ENCODE data around the gene DNMT3A. TPM values are rescaled to one million over a fixed set of nuclear protein-coding genes. Genes with fewer than 3 reads are reported as not detected.
"Not testable (repeated sequence)": the region's sequence is repeated elsewhere in the genome, so short reads cannot be mapped to it uniquely, and the experiment has no call there.

The DNMT3A gene
- total RNA-seq, 1 experiment from 2014 or later: 4.3 TPM

DNA sequence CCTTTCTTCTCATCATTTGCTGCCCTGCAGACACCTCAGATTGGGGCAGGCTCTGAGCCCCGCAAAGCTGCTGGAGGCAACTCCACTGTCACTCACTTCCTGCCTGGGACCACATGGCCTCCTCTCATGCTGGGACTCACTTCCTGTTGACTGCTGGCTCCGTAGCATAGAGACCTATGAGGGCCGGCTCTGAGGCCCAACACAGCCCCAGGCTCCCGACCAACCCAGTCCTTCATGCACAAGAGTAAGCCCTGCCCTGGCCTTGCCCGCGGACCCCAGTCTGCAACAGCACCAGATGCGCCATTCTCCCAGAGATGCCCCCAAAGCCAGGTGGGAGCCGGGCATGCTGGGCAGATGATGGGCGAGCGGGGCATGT, 55.7 kb downstream of the DNMT3A start:
- DNase-seq (ENCODE audit: low read depth): peak; percentile 58

DNA sequence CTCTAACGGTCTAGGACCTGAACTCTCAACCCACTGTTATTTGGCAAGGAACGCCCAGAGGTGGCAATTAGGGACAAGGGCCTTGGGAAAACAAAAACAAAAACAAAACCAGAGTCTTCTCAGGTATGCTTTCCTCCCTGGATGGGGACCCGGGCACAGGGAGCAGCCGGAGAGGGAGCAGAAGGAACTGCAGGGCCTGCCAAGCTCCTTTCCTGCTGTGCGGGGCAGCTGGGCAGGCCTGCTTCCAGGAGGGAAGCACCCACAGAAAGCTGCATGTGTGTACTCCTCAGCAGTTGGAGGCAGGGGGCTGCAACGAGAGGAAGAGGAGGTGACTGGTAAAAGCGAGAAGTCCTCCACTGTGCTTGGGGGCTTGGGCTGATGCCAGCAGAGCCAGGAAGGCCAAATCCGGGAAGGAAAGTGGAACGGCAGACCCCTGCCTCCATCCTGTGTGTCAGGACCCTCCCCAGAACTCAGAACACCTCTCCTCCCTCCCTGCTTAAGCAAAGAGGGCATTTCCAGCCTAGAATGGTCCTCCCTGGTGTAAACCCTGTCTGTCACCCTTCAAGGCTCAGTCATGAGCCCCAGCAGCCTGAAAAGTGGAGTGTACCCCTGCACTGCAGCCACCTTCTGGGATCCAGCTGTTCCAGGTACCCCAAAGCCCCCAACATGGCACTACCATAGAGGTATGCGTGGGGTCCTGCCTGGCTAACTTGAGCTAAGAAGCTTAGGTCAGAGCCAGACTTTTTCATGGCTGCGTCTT, 56.3 kb downstream of the DNMT3A start:
- no peak for DNase-seq (ENCODE audit: low read depth)

DNA sequence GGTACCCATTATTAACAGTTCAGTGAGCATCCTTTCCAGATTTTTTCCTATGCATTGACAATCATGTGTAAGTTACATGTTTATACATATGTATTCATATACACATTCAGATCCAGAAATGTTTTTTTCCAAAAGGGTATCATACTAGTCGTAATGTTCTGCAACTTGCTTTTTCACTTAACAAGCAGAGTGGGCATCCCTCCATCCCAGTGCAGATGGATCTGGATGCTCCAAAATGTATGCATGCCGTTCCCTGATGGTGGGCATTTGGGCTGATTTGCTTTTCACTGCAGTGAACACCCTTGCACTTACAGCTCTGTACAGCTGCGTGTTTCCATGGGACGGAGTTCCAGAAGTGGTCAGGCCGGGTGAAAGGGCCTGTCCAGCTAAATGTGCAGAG, 57.0 kb downstream of the DNMT3A start:
- no peak for DNase-seq (ENCODE audit: low read depth)

DNA sequence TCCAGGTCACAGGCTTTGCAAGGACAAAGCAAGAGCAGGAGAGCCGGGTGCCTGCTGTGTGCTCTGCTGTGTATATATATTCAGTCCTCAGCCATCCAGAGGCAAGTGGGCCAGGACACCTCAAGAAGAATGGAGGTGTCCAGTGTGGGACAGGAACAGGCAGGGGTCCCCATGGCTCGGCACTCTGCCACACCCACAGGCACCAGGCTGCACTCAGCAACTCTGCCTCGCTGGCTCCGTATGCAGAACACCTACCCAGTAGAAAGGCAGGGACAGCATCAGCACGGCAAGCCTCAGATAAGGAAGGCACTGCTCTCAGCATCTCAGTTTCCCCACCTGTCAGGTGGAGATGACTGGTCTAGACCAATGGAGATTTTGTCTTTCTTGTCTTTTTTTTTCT, 57.8 kb downstream of the DNMT3A start:
- no peak for DNase-seq (ENCODE audit: low read depth)

DNA sequence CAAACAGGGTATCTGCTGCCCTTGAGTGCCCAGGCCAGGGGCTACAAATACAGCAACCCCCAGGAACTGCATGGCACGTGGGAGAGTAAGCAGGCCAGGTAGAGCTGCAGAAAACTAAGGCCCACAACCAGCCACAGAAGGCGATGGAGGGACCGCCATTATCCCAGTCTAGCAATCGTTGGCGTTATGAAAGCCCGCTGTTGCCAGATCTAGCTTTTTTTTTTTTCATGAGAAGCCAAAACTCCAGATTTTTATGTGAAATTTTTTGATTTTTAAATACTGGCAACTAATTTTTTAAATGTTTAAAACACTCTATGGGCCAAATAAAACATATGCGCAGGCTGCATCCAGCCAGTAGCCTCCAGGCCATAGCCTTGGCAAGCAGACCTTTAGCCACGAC, 59.8 kb downstream of the DNMT3A start:
- DNase-seq (ENCODE audit: low read depth): no peak

DNA sequence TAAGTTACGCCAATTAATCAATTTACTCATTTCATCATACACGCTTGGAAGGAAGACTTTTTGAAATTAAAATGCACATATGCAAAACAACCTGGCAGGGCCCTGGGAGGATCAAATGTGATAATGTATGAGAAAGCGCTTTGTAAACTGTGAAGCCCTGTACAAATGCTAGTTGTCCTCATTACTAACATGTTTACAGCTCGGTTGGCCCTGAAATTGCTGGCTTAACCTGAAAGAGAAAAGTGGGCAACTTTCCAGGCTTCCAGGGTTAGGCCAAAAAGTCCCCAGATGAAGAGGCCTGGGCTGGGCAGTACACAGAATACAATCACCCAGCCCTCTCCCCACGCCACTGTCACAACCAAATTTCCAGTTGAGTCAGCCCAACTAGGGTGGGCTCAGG, 60.2 kb downstream of the DNMT3A start:
- DNase-seq (ENCODE audit: low read depth): no peak

DNA sequence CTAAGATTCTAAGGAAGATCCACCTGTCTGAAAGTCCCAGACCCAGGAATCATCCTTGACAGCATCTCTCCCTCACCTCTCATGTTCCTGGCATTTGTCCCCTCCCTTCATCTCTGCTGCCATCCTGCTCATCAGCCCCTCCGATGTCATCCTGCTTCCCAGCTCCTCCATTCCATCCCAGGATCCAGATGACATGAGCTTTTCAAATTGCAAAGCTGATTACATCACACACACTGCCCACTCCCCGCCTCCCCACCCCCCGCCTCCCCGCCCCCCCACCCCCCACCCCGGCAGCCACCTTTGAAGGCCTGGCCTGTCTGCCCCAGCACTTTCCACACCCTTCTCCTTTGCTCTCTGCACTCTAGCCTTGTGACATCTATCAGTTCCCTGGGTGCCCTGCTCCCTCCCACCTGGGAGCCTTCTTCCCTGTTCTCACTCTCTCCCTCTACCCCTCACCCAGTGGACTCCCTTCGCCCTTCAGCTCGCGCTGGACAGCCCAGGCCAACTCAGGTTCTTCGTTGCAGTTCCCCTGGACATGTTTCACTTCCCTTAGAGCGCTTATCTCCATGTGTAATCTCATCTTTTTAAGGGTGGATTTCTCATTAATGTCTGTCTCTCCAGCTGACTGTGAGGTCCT, 61.6 kb downstream of the DNMT3A start:
- no peak for DNase-seq (ENCODE audit: low read depth)

DNA sequence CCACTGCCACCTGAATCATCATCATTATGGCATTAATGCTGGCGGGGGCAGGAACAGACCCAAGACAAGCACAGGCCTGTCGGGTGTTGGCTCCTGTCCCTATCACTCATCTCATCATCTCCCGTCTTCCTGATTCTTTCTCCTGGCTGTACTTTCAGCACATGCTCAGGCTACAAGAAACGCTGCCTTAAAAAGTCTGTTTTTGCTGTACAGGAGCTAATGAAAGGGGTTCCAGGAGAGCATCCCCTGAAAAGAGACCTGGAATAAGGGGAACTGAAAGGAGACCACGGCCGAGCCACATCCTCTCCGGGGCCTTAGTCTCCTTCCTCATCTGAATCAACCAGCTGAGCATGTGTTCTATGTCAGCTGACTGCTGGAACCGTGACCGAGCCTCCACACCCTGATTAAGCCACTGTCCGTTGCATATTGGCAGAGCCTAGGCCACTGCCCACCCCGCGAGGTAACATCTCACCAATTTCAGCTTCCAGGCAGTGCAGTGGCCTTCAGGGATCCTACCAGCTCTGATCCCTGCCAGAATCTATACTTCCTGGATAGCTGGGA, 62.6 kb downstream of the DNMT3A start:
- DNase-seq (ENCODE audit: low read depth): no peak

DNA sequence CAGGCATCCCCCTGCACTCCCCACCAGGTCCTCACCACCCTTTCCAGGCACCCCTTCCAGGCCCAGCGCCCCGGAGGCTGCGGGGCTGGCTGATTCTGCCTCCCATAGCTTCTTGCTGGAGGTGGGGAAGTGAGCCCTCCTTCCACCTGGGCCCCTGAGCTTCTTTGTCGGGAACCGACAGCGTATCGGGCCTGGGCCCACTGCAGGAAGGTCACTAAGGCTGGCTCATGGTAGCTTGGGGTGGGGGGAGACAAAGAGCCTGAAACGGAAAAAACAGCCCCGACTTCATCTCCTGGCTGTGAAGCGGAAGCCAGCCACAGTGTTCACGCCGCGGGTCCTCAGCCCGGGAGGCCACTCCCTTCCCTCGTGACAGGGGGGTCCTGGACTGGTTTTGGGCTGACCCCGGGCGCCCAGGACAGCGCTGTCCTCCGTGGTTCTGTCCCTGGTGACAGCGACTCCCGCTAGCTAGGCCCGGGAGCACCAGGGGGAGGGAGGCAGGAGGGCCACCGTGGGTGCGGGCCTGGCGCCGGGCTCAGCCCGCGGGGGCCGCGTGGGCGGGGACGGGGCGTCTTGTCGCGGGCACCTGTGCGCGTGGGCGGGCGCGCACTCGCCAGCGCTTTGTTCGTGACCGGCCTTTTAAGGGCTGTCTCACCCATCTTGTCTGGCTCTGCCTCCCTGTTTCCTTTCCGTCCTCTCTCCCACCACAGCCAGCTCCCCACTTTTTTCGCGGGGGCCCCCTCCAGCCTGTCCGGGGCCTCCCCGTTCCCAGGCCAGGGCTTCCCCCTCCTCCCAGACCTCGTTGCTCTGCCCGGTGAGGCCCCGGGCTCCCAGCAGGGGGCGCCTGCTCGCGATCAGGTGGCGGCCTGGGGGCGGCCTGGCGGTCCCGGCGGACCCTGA, 64.9 kb downstream of the DNMT3A start:
- DNase-seq (ENCODE audit: low read depth): no peak

DNA sequence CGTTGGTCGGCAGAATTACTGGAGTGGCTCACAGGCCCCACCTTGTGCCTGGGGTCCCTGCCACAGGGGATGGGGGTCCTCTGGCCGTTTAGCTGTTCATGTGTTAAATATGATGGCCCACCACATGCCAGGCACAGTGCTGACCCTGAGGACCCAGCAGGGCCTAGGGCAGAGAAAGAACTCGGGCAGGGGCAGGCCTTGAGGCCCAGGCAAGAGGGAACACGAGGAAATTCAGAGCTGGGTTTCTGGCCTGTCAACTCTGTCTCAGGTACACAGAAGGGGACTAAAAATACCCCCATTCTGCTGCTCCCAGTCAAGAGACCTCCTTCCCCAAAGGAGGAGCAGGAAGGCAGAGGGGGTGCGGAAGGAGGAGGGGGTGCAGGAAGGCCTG, 66.2 kb downstream of the DNMT3A start:
- no peak for DNase-seq (ENCODE audit: low read depth)

DNA sequence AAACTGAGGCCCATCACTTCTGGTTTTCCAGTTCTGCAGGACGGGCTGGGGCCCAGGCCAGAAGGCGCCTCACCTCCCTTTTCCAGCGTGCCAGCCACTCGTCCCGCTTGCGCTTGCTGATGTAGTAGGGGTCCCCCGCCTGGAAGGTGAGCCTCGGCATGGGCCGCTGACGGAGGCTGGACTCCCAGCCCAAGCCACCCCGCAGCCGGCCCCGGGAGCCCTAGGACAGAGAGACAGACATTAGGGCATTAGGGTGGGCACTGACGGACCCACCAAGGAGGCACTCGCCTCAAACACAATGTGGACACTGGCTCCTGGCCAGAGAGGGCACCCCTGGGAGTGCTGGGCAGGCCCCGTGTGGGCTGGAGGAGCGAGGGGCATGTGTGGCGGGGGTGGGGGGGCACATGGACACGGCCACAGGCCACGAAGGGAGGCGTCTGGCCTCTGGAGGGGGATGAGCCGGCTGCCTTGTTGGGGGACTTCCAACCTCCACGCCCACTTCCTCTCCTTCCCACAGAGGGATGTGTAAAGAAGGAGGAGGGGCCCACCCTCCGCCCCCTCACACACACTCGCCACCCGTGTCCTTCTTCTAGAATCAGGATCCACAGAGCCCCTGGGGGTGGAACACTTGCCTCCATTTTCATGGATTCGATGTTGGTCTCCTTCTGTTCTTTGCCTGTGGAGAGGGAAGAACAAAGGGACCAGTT, 66.7 kb downstream of the DNMT3A start:
- DNase-seq (ENCODE audit: low read depth): no peak

DNA sequence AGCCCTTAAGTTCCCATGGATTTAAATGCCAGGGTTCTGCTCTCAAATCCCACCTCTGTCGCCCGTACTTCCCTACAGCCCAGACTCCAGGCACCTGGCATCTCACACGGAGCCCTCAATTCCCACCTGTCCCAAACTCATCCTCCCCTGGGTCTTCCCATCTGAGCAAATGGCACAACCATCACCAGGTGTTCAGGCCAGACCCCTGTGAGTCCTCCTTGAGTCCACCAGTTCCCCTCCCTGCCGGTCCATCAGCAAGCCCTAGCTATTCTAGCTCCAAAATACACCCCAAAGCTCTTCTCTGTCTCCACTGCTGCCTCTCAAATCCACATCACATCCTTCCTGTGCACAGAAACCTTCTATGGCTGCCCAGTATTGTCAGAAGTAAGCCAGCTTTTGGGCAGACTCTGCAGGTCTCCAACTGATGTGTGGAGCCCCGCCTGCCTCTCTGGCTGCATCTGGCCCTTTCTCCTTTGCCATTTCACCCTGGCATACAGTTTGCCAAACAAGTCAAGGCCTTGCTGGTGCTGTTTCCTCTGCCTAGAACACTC, 67.7 kb downstream of the DNMT3A start:
- DNase-seq (ENCODE audit: low read depth): no peak

DNA sequence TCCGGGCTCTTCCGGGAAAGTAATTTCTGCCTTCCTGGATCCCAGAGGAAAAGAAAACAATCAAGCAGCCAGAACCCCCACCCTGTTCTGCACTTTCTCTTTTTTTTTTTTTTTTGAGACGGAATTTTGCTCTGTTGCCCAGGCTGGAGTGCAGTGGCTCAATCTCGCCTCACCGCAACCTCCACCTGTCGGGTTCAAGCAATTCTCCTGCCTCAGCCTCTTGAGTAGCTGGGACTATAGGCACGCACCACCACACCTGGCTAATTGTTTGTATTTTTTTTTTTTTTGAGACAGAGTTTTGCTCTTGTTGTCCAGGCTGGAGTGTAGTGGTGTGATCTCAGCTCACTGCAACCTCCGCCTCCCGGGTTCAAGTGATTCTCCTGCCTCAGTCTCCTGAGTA, 69.0 kb downstream of the DNMT3A start:
- DNase-seq (ENCODE audit: low read depth): not testable (repeated sequence)

DNA sequence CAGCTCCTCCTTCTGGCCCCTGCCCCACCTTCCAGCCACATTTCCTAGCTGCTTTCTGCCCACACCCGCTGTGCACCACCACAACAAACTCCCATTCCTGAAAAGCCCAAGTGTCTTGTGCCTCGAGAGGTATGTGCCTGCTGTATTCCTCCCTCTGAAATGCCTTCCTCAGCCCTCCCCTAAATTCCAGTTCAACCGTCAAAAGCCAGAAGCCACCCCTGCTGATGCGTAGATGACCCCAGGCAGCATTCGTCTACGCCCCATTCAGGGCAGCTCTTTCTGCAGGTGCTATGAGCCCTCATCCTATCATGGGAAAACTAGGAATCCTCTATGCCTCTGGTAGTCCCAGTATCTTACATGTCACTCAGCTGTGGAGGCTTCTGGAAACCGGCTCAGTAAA, 71.7 kb downstream of the DNMT3A start:
- no peak for DNase-seq (ENCODE audit: low read depth)

DNA sequence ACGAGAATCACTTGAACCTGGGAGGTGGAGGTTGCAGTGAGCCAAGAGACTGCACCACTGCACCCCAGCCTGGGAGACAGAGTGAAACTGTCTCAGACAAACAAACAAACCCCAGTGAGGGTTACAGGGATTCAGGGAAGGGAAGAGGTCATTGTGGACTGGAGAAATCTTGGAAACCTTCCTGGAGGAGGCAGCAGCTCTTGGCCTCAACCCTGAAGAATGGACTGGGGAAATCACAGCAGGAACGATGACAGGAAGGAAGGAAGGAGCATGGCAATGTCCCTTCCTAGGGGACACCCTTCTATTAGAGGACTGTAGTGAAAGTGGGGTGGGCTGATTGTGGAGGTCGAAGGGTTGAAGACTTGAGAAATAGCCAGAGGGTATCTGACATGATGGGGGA, 72.5 kb downstream of the DNMT3A start:
- no peak for DNase-seq (ENCODE audit: low read depth)

DNA sequence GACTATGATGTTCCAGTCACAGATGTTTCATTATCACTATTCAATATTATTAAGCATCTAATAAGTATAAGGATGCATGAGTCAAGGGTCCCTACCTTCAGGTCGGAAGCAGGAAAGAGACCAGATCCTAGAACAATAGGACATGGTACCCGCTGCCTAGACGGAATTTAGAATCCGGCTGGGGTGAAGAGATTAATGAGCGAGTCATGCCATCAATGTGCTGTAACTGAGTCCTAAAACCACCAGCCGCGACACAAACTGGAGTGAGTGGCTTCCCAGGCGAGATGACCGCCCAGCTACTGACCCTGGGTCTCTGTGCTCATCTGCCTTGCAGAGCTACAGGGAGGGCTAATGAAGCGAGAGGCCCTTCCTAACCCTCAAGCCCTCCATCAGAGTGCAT, 73.6 kb downstream of the DNMT3A start:
- no peak for DNase-seq (ENCODE audit: low read depth)

DNA sequence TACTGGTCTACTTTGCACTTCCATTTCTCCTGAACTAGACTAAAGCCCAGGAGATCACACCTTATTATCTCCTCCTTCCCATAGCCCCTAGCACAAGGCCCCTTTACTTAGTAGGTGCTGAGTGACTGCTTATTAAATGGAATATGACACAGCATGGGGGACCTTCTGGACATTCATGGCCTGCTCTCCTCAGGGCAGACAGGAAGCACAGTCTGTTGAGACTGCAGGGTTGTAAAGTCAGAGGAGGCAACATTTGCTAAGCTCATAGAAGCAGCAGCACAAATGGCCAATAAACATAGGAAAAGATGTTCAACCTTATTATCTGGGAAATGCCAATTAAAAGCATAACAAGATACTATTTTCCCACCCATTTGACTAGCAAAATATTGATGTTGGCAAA, 75.3 kb downstream of the DNMT3A start:
- no peak for DNase-seq (ENCODE audit: low read depth)

DNA sequence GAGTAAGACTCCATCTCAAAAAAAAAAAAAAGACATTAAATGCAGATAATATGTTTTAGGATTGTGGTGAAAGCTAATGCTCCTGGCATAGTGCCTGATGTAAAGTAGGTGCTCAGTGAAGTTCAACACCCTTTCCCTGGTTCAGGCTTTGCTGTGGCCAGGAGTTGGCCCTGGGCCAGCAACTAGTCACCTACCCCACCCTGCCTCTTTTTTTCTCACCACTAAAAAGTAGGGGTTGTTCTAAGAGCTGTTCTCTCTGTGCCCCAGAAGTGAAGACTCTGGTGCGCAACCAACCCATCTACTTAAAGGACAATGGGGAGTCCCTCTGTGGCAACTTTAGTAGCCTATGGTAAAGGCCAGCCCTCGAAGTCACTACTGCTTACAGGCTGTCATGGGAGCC, 75.9 kb downstream of the DNMT3A start:
- peak; percentile 7 for DNase-seq (ENCODE audit: low read depth)

DNA sequence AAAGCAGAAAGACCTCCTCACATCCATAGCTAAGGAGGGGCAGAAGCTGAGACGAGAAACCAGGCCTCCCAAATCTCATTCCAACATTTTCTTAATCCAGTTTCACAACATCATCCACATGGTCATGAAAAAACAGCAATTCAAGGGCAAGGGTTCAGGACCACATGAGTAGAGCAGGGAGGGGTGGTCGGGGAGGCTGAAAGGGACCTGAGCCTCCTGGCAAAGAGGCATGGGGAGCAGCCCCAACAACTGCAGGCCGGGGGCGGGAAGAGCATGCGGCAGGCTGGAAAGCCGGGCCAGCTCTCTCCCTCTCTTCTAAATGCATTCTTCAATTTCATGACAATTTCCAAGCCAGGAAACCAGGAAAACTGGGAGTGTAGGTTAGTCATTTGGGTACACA, 76.7 kb downstream of the DNMT3A start:
- no peak for DNase-seq (ENCODE audit: low read depth)

DNA sequence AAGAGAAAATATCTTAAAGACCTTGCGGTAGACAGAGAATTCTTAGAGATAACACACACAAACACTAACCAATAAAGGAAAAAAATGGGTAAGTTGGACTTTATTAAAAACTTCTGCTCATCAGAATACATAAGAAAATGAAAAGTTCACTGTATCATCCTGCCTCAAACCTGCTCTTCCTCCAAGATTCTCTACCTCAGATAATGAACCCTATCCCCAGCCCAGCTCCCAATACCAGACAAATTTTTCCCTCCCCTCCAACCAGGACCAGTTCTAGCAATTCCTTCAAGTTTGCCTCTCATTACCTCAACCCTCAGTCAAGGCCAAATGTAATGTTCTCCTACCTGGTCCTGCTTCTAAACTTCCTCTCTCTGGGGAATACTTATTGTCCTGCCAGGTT, 79.4 kb downstream of the DNMT3A start:
- no peak for DNase-seq (ENCODE audit: low read depth)

DNA sequence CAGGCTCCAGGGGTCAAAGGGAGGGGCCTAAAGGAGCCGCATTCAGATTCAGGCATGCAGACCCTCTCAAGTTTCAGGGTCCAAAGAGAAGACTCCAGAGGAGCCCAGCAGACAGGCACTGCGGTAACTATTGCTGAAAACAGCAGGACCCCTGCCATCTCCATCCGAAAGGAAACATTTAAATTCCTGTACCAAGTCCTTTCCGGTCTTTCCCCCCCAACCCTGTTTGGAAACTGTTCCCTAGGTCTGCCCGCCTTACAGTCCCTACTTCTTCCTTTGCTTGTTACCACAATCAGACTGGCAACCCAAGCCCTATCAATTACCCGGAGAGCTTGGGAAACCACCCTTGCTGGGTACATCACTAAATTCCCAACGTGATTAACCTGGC, 82.0 kb downstream of the DNMT3A start:
- no peak for DNase-seq (ENCODE audit: low read depth)

Data from HT1080 (cell line).